Bone marrow (tissue), 2 donors: ENCODE data around the gene BPNT1.
"Not testable (repeated sequence)": the region's sequence is repeated elsewhere in the genome, so short reads cannot be mapped to it uniquely, and the experiment has no call there.

Source experiments
- DNase-seq, 2 donors: peaks; one replicate each; lab custom pipeline; 2025; lab: John Stamatoyannopoulos, UW

The BPNT1 gene

GRCh38 chr1:220077887-220078286, 11.7 kb downstream of the BPNT1 start:
- no peak for DNase-seq

- no peak for DNase-seq
Measured at GRCh38 chr1:220076861-220077762, 12.5 kb downstream of the BPNT1 start.

- DNase-seq, result no peak
Measured at GRCh38 chr1:220067269-220068204, 22.1 kb downstream of the BPNT1 start.

- no peak for DNase-seq
Measured at GRCh38 chr1:220062629-220063028, 27.0 kb downstream of the BPNT1 start.

- no peak for DNase-seq
Measured at GRCh38 chr1:220060876-220061275, 28.7 kb downstream of the BPNT1 start.

GRCh38 chr1:220056374-220056773, 33.2 kb downstream of the BPNT1 start:
- no peak for DNase-seq

- DNase-seq, result peak; percentile 66 to 94
Measured at GRCh38 chr1:220046052-220046930, 43.3 kb downstream of the BPNT1 start, which contains the start of gene EPRS1. Gene EPRS1 (minus strand): TSS chr1:220046505. CDS start chr1:220046388, 117 bp downstream.

- no peak for DNase-seq
Measured at GRCh38 chr1:220045356-220046051, 44.1 kb downstream of the BPNT1 start.

GRCh38 chr1:220044678-220045355, 44.8 kb downstream of the BPNT1 start:
- DNase-seq, result no peak

GRCh38 chr1:220043646-220044045, 45.9 kb downstream of the BPNT1 start:
- DNase-seq, result no peak

- DNase-seq, result no peak
Measured at GRCh38 chr1:220040028-220040596, 49.5 kb downstream of the BPNT1 start.

GRCh38 chr1:220038640-220039039, 50.9 kb downstream of the BPNT1 start:
- no peak for DNase-seq

GRCh38 chr1:220037810-220038209, 51.8 kb downstream of the BPNT1 start:
- not testable (repeated sequence) for DNase-seq

- no peak for DNase-seq
Measured at GRCh38 chr1:220032911-220033310, 56.7 kb downstream of the BPNT1 start.

GRCh38 chr1:220031287-220031686, 58.3 kb downstream of the BPNT1 start:
- no peak for DNase-seq

- no peak for DNase-seq
Measured at GRCh38 chr1:220028346-220028895, 61.2 kb downstream of the BPNT1 start.

GRCh38 chr1:220019071-220019470, 70.5 kb downstream of the BPNT1 start:
- DNase-seq, result no peak

GRCh38 chr1:220013497-220013896, 76.1 kb downstream of the BPNT1 start:
- no peak for DNase-seq

- DNase-seq, result no peak
Measured at GRCh38 chr1:220012259-220012658, 77.3 kb downstream of the BPNT1 start.

- no peak for DNase-seq
Measured at GRCh38 chr1:220011620-220012019, 78.0 kb downstream of the BPNT1 start.
